Hepatocyte (in vitro differentiated cells): ENCODE results near the gene APOBEC3F.
"Not testable (repeated sequence)": the region's sequence is repeated elsewhere in the genome, so short reads cannot be mapped to it uniquely, and the experiment has no call there.

Experiments
- CTCF ChIP-seq: fragments of 200-600 bp; sonication (generic); IDR thresholded peaks from 2 replicates; pipeline ENCODE4 v1.5.1; 2016; ENCODE audit warnings: antibody characterized with exemption, mild to moderate bottlenecking; ENCODE audit not compliant: poor library complexity
- EZH2 ChIP-seq: fragments of 200-600 bp; sonication (generic); IDR thresholded peaks from 2 replicates; pipeline ENCODE4 v1.6.1; 2016; ENCODE audit warnings: antibody characterized with exemption, mild to moderate bottlenecking, borderline replicate concordance

GRCh38 chr22:39043063-39043462, 2.4 kb downstream of the APOBEC3F start:
- TF ChIP-seq CTCF, EZH2: not testable (repeated sequence)
